Anterior cingulate cortex (tissue), 58 donors: ENCODE data around the gene ASTN2.
A peak's percentile ranks its signal among the peaks of the same experiment; 100 is the strongest.

Experiments
- DNase-seq, 58 donors: peaks; one replicate each; lab custom pipeline; 2025; lab: John Stamatoyannopoulos, UW

Gene ASTN2

DNA sequence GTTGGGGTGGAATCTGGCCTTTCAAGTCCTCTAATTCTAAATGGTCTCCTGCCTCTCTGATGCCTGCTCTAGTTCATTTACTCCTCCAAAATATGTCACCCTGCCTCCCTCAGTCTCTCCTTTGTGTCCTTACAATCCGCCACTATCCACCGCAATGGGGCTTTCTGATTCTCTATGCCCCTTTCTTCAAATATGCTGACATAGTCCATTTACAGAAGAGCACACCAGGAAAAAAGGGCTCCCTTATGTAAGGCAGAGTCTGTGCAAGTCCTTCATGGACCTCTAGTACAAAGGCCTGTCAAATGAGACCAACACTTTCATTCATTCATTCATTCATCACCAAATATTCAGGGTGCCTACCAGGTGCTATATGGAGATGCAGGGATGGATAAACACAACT, 2.0 kb upstream of the ASTN2 start:
- DNase-seq = no peak

- DNase-seq = peak in 6 of 58 donors; percentile 6 to 37 (median 22)
These were observed 579 bp upstream of the ASTN2 start for GRCh38 chr9:117415358-117415914.

DNA sequence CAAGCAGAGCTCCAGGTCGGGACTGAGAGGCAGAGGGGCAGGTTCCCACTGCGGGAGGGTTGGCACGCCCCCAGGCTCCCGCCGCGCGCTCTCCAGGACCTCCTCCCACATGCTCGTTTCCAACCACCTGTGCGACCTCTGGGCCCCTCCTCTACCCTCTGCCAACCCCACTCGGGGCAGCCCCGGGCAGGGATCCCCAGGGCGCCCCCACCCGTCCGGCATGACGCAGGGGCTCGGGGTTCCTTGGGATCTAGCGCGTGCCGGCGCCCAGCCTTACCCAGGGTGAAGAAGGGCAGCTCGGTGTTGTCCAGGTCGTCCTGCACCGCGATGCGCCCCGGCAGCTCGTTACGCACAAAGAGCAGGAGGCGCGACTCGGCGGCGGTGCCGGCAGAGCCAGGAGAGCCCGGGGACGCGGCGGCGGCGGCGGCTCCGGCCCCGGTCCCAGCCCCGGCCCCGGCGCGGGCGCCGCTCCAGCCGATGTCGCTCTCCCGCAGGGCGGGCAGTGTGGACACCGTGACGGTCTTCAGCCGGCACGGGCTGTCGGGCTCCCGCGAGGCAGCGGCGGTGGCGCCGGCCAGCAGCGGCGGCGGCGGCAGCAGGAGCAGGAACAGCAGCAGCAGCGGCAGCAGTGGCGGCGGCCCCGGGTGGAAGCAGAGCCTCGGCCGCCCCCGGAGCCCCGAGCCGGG, 494 bp downstream of the ASTN2 start:
- peak in 34 of 58 donors; percentile 19 to 73 (median 50) for DNase-seq

DNA sequence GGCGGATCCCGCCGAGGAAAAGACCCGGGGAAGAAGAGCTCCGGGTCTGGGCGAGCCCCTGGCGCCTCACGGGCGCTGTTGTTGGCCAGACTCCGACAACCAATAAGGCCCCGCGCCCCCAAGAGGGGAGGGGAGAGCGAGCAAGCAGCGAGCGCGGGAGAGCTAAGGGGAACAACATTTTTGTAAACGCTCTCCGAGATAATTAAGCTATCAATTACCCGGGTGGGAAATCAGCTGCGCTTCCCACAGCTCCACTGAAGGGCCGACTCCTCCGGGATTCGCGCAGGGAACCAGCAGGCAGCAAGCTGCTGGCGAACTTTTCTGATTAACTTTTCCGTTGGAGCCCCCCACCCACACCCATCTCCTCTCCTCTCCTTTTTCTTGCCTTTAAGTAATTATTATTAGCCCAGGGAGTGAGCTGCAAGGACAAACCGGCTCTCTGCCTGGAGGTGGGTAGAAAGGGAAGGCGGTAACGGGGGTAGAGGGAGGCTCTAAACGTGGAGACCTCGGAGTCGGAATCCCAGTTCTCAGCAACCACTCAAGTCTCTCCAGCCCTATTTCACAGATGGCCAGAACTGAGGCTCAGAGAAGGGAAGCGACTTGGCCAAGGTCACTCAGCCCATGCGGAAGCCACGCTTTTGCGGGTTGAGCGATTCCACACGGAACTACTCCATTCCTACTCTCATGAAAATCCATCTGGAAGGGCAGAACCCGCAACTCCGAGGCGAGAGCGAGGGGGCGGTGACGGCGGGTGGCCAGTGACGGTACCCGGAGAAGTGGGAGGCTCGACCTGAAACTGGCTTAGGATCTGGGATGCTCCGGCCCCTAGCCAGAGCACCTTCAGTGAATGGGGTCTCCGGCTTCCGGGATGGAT, 1.3 kb downstream of the ASTN2 start:
- peak in 20 of 58 donors; percentile 8 to 48 (median 23) for DNase-seq

DNA sequence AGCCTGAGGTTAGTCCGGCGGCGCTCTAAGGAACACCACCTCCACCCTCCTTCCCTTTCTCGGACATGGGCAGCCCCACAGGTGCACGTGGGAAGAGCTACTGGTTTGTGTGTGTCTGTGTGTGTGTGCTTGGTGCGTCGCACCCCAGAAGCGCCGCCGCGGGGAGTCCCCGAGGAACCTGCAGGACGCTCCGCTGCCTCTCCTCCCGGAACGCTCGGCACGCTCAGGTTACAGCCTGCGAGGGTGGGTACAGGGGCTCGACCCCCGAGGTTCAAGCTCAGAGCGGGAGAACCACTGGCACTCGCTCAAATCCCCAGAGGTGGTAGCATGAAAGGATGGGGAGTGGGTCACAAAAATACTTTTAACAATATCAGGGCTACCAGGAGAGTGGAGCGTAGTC, 2.0 kb downstream of the ASTN2 start:
- peak in 4 of 58 donors; percentile 2 to 12 (median 6) for DNase-seq

DNA sequence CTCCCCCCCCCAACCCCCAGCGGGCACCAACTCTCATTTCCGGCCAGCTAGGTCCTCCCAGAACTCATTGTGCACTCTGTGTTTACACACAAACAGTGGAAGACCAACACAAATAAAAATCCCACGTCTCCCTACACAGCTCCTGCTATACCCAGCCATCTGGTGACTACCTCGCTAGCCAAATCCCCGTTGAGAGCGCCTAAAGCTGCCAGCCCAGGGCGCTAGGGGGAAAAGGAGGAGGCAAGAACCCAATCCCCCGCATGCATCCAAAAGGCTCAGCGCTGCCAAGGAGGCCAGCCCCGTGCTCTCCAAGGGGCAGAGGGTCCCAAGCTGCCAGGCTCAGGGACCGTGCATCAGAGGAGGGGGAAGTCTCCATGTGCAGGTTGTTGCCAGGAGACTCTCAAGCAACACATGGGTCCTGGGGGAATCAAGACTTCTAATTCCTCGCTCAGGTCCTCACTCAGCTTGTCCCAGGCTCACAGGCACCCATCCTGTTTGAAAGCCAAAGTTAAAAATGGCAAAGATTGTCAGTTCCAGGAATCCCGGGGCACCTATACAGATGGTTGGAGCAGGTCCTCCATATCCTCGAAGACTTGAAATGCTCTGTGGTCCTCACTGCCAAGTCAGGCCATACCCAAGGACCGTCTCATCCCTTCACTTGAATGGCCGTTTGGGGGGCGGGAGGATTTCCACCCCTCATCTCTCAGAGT, 2.7 kb downstream of the ASTN2 start:
- DNase-seq = peak in 9 of 58 donors; percentile 7 to 61 (median 12)

- DNase-seq = peak in 46 of 58 donors; percentile 12 to 75 (median 45)
These were observed 3.3 kb downstream of the ASTN2 start for GRCh38 chr9:117411547-117411946.

GRCh38 chr9:117409321-117409720, 5.5 kb downstream of the ASTN2 start:
- DNase-seq = no peak

GRCh38 chr9:117407436-117408022, 7.3 kb downstream of the ASTN2 start:
- DNase-seq = peak in 10 of 58 donors; percentile 8 to 61 (median 24)

GRCh38 chr9:117405950-117406705, 8.7 kb downstream of the ASTN2 start:
- peak in 2 of 58 donors; percentile 42 to 44 for DNase-seq

DNA sequence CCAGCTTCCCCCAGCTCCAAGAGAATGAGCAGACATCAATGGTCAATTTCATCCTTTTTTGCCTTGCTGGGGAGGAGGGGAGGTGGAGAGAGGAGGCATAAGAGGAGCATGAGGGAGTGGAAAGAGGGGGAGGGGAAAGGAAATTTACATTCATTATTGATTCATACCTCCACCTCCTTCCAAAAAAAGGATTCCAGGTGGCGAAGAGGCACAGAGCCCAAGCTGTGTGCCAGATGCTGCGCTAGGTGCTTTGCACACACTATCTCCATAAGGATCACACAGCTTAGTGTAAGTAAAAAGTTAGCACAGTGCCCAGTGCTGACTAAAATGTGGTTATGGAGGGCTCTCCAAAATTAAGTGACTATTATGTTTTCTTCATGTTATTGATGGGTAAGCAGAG, 11.0 kb downstream of the ASTN2 start:
- DNase-seq = no peak

GRCh38 chr9:117403403-117403811, 11.4 kb downstream of the ASTN2 start:
- peak in 49 of 58 donors; percentile 13 to 84 (median 54) for DNase-seq

- no peak for DNase-seq
These were observed 14.7 kb downstream of the ASTN2 start for GRCh38 chr9:117400171-117400570.

DNA sequence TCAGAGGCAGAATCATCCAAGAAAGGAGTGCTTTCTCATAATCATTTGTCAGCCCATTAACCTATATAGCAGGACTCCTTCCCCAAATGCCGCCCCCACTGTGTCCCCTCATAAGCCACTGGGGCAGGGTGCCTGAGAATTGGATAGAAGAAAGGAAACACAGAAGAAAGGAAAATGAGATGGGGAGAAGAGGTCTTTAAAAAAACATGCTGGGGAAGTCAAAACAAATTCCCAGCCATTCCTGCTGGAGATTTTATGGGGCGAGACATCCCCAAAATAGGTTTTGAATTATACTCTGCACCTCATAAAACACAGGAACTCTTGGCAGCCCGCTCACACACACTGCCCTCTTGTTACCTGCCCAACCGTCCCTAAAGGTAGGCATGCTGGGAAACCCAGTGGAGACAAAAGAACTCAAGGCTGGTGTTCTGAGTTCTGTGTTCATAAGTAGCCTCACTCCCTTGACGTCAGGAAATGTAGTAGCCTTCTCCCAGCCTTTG, 19.7 kb downstream of the ASTN2 start:
- DNase-seq = no peak

DNA sequence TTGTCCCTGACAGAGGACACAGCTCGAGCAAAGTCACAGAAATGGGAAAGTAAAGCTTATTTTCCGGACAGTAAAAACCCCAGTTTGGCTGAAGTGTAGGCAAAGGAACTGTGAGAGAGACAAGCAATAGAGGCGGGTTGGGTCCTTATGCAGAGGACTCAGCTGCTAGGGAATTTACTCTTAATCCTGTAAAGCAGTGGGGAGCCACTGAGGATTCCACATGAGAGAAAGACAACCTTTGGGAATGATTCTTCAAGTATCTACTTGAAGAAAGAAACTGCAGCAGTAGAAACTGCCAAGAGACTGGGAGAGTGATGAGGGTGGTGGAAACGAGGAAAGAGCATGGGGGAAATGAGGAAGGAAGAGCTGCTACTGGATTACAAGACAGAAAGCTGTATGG, 20.2 kb downstream of the ASTN2 start:
- no peak for DNase-seq

GRCh38 chr9:117392992-117393391, 21.9 kb downstream of the ASTN2 start:
- no peak for DNase-seq

DNA sequence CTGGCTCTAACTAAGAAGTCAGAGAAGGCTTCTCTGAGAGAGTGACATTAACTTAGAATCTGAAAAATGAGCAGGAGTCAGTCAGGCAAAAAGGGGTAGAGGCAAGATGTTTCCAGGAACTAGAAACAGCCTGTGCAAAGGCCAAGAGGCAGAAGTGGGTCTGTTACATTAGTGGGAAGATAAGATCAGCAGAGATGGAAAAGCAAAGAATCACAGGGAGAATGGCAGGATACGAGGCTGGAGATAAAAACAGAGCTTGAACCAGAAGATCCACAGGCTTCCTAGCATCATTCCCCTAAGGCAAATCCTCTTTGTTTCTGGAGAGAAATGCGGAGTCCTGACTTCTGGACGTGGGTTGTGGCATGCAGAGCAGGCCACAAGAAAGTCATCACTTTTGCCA, 27.4 kb downstream of the ASTN2 start:
- no peak for DNase-seq

- no peak for DNase-seq
These were observed 35.5 kb downstream of the ASTN2 start for GRCh38 chr9:117379341-117379740.

GRCh38 chr9:117377046-117377445, 37.8 kb downstream of the ASTN2 start:
- peak in 1 of 58 donors; percentile 31 for DNase-seq
